T-helper 1 cell (primary cell): ENCODE measurements around the gene EFNB3.

ENCODE experiments used
- DNase-seq, 5 donors: peaks; one replicate each; pipeline ENCODE4 v3.0.0-alpha.2; 2012 to 2020

Gene EFNB3

GRCh38 chr17:7700510-7700909, 4.5 kb upstream of the EFNB3 start:
- DNase-seq: no peak

- DNase-seq: no peak
Measured at GRCh38 chr17:7701681-7702080, 3.3 kb upstream of the EFNB3 start.

GRCh38 chr17:7702776-7703175, 2.2 kb upstream of the EFNB3 start:
- DNase-seq: no peak

- DNase-seq: no peak
Measured at GRCh38 chr17:7703584-7704479, 1.2 kb upstream of the EFNB3 start.

- DNase-seq: no peak
Measured at GRCh38 chr17:7705269-7706255, 560 bp downstream of the EFNB3 start.

- no peak for DNase-seq
Measured at GRCh38 chr17:7706631-7707354, 1.8 kb downstream of the EFNB3 start.

GRCh38 chr17:7707446-7707845, 2.4 kb downstream of the EFNB3 start:
- no peak for DNase-seq

GRCh38 chr17:7707858-7708750, 3.1 kb downstream of the EFNB3 start:
- DNase-seq: no peak

GRCh38 chr17:7709031-7709430, 4.0 kb downstream of the EFNB3 start:
- no peak for DNase-seq

- no peak for DNase-seq
Measured at GRCh38 chr17:7710301-7710700, 5.3 kb downstream of the EFNB3 start.

GRCh38 chr17:7711051-7711755, 6.2 kb downstream of the EFNB3 start:
- no peak for DNase-seq

GRCh38 chr17:7712111-7712771, 7.2 kb downstream of the EFNB3 start:
- no peak for DNase-seq

- DNase-seq: no peak
Measured at GRCh38 chr17:7713782-7714181, 8.8 kb downstream of the EFNB3 start.

- no peak for DNase-seq
Measured at GRCh38 chr17:7714721-7715594, 10.0 kb downstream of the EFNB3 start.

GRCh38 chr17:7715936-7716886, 11.2 kb downstream of the EFNB3 start:
- no peak for DNase-seq

- peak in 1 of 5 donors; percentile 14 for DNase-seq
Measured at GRCh38 chr17:7716901-7717755, 12.1 kb downstream of the EFNB3 start, which contains the start of gene DNAH2. TSS of gene DNAH2 (plus strand) at chr17:7717744. CDS start at chr17:7719735, 1,991 bp downstream.

GRCh38 chr17:7717756-7718350, 12.9 kb downstream of the EFNB3 start:
- peak in 1 of 5 donors; percentile 57 for DNase-seq
